Prostate gland (tissue), 2 donors: ENCODE measurements around the gene SEMA3F. TPM values are rescaled to one million over a fixed set of nuclear protein-coding genes. Genes with fewer than 3 reads are reported as not detected.

Experiments used
- DNase-seq: peaks from one replicate; pipeline ENCODE4 v3.0.0-alpha.2; 2019; ENCODE audit warnings: low spot score
- H3K27ac ChIP-seq, 2 donors: fragments of 200-600 bp; sonication (generic); 2 replicates each; pipeline ENCODE4 v1.5.1; 2017 to 2019
- H3K27me3 ChIP-seq: fragments of 200-600 bp; sonication (generic); replicated peaks from 2 replicates; pipeline ENCODE4 v1.5.1; 2019; ENCODE audit not compliant: insufficient read depth
- H3K36me3 ChIP-seq, 2 donors: fragments of 200-600 bp; sonication (generic); 1 replicate in 1 of 2; 2 replicates in 1 of 2; pipeline versions ENCODE4 v1.5.1 to v1.8.1; 2017 to 2019
- H3K4me1 ChIP-seq: fragments of 200-600 bp; sonication (generic); replicated peaks from 2 replicates; pipeline ENCODE4 v1.5.1; 2019
- H3K4me3 ChIP-seq, 2 donors: fragments of 200-600 bp; sonication (generic); 2 replicates each; pipeline ENCODE4 v1.5.1; 2017 to 2019
- H3K9me3 ChIP-seq: fragments of 200-600 bp; sonication (generic); 2 replicates; pipeline ENCODE4 v1.5.1; 2017
- POLR2A ChIP-seq: fragments of 450-650 bp; IDR thresholded peaks from one replicate; pipeline ENCODE4 v1.6.1; 2016; ENCODE audit warnings: antibody characterized with exemption, mild to moderate bottlenecking
- POLR2AphosphoS5 ChIP-seq: sonication (generic); formaldehyde crosslinking; IDR thresholded peaks from one replicate; pipeline ENCODE4 v1.6.1; 2017; ENCODE audit warnings: antibody characterized with exemption
- WGBS: methylation state at CpG from one replicate; pipeline ENCODE4 v1.1.5; 2018; 5-methylcytosine and 5-hydroxymethylcytosine counted together
- intact Hi-C: fragments of 100-400 bp; cut with DNase I; formaldehyde crosslinking; loops from one replicate; pipeline ENCODE4 v1.14.2; 2022
- total RNA-seq, 2 donors: library from RNA; depleted of rRNA; stranded (reverse); fragments of >200 nt; gene quantifications; one replicate each; pipeline ENCODE4 v1.1.0, GENCODE V29; 2016
- TF ChIP-seq, protein P1 (sequence below), 4 experiments: fragments of 200-600 bp in 2 of 4; fragments of 450-650 bp in 2 of 4; sonication (generic) in 2 of 4; IDR thresholded peaks; 1 replicate in 3 of 4; 2 replicates in 1 of 4; pipeline ENCODE4 v1.5.1; 2016 to 2019; ENCODE audit warnings: antibody characterized with exemption in 4 of 4, mild to moderate bottlenecking in 2 of 4, moderate library complexity in 2 of 4

The SEMA3F gene
- total RNA-seq, 2 donors from 2014 or later: 43.3 to 71.8 TPM

DNA sequence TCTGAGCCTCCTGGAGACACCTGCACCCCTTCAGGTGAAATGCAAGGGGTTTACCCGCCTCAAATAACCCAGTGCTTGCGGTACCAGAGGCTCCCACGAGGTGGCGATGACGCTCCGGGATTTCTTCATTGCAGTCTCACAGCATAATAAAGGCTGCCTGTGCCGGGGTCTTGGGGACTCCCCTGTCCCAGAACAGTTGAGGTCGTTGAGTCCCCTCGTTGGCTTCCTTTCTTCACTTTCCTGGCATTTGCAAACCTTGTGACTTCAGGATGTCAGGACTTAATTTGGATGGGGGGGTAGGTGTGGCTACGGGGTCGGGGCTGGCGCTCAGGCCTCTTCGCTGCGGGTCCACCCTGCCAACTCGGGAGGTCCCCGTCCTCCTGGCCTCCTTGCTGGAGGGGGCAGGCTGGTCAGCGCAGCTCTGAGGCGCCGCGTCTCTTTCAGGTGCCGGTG, 37.6 kb downstream of the SEMA3F start:
- DNase-seq: peak; percentile 58
- intact Hi-C loops: loop anchor here (1.0 kb wide), 1 partner anchor 34 kb away; no protein-coding TSS in a partner anchor
- H3K4me3 ChIP-seq: no peak overlapping the region
- no peak for TF ChIP-seq POLR2A
- TF ChIP-seq, protein P1, sequence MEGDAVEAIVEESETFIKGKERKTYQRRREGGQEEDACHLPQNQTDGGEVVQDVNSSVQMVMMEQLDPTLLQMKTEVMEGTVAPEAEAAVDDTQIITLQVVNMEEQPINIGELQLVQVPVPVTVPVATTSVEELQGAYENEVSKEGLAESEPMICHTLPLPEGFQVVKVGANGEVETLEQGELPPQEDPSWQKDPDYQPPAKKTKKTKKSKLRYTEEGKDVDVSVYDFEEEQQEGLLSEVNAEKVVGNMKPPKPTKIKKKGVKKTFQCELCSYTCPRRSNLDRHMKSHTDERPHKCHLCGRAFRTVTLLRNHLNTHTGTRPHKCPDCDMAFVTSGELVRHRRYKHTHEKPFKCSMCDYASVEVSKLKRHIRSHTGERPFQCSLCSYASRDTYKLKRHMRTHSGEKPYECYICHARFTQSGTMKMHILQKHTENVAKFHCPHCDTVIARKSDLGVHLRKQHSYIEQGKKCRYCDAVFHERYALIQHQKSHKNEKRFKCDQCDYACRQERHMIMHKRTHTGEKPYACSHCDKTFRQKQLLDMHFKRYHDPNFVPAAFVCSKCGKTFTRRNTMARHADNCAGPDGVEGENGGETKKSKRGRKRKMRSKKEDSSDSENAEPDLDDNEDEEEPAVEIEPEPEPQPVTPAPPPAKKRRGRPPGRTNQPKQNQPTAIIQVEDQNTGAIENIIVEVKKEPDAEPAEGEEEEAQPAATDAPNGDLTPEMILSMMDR (IDR thresholded peaks at IDR 0.05): peak; percentile 82 to 93 (median 89)
- H3K9me3 ChIP-seq: no peaks in the 10 kb centered on the region
- no peaks in the 10 kb centered on the region for H3K36me3 ChIP-seq
- WGBS: 13% methylated on average over 21 of the region's 21 CpGs
- no peak overlapping the region for H3K27ac ChIP-seq
- no peaks in the 10 kb centered on the region for H3K4me1 ChIP-seq
- peaks cover 9% of the 10 kb centered on the region for H3K27me3 ChIP-seq

DNA sequence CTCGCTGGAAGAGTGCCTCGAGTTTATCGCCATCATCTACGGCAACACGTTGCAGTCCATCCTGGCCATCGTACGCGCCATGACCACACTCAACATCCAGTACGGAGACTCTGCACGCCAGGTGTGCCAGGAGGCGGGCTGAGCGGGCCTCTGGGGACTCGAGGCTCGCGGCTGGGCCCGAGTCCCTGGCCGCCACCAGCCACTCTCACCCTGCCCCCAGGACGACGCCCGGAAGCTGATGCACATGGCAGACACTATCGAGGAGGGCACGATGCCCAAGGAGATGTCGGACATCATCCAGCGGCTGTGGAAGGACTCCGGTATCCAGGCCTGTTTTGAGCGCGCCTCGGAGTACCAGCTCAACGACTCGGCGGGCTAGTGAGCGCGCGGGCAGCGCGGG, 38.2 kb downstream of the SEMA3F start:
- Histone ChIP-seq H3K4me3 (no peak overlapping the region), H3K27me3 (peaks cover 9% of the 10 kb centered on the region), H3K4me1 (no peaks in the 10 kb centered on the region), H3K36me3 (no peaks in the 10 kb centered on the region), H3K27ac (no peak overlapping the region), H3K9me3 (no peaks in the 10 kb centered on the region)
- 42% methylated on average over 36 of the region's 36 CpGs for WGBS
- DNase-seq: no peak
- TF ChIP-seq POLR2A (no peak), POLR2AphosphoS5 (no peak)
- TF ChIP-seq, protein P1 (IDR thresholded peaks at IDR 0.05): no peak
- intact Hi-C loops: loop anchor here (1.0 kb wide), 1 partner anchor 33 kb away; no protein-coding TSS in a partner anchor

DNA sequence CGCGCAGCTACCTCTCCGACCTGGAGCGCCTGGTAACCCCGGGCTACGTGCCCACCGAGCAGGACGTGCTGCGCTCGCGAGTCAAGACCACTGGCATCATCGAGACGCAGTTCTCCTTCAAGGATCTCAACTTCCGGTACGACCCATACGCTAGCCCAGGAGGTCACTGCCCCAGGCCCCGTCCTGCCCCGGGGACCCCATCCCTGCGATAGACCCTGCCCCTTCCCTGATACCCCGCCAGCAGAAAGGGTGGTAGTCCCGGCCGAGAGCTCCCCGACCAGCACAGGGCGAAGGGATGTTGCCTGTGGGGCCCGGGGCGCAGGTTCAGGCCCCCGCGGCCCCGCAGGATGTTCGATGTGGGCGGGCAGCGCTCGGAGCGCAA, 38.6 kb downstream of the SEMA3F start:
- TF ChIP-seq, protein P1 (IDR thresholded peaks at IDR 0.05): no peak
- TF ChIP-seq POLR2A (no peak), POLR2AphosphoS5 (no peak)
- DNase-seq: no peak
- no peaks in the 10 kb centered on the region for H3K4me1 ChIP-seq
- H3K36me3 ChIP-seq: no peaks in the 10 kb centered on the region
- no peaks in the 10 kb centered on the region for H3K9me3 ChIP-seq
- intact Hi-C loops: loop anchor here (1.0 to 2.0 kb wide), 2 partner anchors 33 to 79 kb away; no protein-coding TSS in a partner anchor
- no peak overlapping the region for H3K27ac ChIP-seq
- 22% methylated on average over 33 of the region's 34 CpGs for WGBS
- H3K4me3 ChIP-seq: no peak overlapping the region
- H3K27me3 ChIP-seq: peaks cover 9% of the 10 kb centered on the region

DNA sequence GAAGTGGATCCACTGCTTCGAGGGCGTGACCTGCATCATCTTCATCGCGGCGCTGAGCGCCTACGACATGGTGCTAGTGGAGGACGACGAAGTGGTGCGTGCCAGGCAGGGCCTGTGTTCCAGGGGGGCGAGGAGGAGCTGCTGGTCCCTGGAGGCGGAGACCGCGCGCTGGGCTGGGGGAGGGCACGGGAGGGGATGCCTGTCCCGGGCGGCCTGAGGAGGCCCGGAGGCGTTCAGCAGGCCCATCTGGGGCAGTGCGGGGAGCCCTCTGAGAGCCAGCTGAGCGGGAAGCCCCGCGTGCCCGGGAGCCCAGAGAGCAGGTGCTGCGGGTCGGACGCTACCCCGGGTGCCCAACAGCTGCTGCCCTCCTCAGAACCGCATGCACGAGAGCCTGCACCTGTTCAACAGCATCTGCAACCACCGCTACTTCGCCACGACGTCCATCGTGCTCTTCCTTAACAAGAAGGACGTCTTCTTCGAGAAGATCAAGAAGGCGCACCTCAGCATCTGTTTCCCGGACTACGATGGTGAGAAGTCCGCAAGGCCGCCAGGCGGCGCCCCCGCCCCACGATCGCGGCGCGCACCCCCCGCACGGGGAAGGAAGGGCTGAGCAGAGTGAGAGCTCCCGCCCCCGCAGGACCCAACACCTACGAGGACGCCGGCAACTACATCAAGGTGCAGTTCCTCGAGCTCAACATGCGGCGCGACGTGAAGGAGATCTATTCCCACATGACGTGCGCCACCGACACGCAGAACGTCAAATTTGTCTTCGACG, 39.2 kb downstream of the SEMA3F start:
- H3K9me3 ChIP-seq: no peaks in the 10 kb centered on the region
- intact Hi-C loops: loop anchor here (2.0 kb wide), 1 partner anchor 78 kb away; no protein-coding TSS in a partner anchor
- H3K4me1 ChIP-seq: no peaks in the 10 kb centered on the region
- no peak overlapping the region for H3K27ac ChIP-seq
- TF ChIP-seq POLR2AphosphoS5: peak; percentile 46
- no peak for TF ChIP-seq POLR2A
- TF ChIP-seq, protein P1 (IDR thresholded peaks at IDR 0.05): peak; percentile 64 to 94 (median 84)
- DNase-seq: peak; percentile 59
- WGBS: 8% methylated on average over 53 of the region's 70 CpGs
- no peaks in the 10 kb centered on the region for H3K36me3 ChIP-seq
- no peak overlapping the region for H3K4me3 ChIP-seq
- peaks cover 9% of the 10 kb centered on the region for H3K27me3 ChIP-seq
